ENCODE data around the gene SPRR5.

The SPRR5 gene

DNA sequence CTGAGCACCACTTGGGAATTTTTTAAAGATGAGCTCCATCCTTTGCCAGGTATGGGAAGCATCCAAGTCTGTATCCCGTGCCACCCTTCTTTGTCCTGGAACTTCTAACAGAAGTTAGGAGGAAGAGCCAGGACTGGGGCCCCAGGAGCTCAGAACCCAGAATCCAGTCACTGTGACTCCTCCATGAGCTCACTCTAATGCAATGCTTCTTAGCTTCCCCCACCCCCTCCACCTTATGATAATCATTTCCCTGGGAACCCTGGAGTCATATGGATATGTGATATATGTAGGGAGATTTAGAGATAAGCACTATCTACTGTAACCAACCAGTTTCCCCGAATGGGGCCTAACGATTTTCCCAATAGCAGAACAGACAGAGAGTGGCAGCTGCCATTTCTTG lies 758 bp upstream of the SPRR5 start:
- DNase-seq (ENCODE audit: low spot score): no peak

- DNase-seq (ENCODE audit: low spot score): no peak
Measured at GRCh38 chr1:152951711-152952110, 4.7 kb downstream of the SPRR5 start.

- no peak for DNase-seq (ENCODE audit: low spot score)
Measured at GRCh38 chr1:152953761-152954160, 6.8 kb downstream of the SPRR5 start.

DNA sequence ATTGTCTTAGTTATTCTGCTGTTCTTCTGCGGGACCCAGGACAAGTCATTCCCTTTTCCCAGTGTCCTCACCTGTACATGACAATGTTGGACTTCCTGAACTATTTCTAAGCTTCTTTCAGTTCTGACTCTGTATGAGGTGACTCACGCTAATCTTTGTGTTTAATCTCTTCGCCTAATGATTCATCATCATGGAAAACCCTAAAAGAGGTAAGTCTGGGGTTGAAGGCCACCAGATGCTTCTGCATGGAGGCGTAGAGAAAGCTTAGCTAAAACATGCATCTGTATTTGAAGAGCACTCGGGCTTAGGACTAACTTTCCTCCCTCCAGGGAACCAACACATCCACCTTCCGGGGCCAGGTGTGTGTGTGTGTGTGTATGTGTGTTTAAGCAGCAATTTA lies 7.4 kb downstream of the SPRR5 start:
- DNase-seq (ENCODE audit: low spot score): no peak

GRCh38 chr1:152957561-152957960 lies 10.6 kb downstream of the SPRR5 start:
- DNase-seq (ENCODE audit: low spot score): no peak

GRCh38 chr1:152959273-152959672 lies 12.3 kb downstream of the SPRR5 start:
- DNase-seq (ENCODE audit: low spot score): no peak

DNA sequence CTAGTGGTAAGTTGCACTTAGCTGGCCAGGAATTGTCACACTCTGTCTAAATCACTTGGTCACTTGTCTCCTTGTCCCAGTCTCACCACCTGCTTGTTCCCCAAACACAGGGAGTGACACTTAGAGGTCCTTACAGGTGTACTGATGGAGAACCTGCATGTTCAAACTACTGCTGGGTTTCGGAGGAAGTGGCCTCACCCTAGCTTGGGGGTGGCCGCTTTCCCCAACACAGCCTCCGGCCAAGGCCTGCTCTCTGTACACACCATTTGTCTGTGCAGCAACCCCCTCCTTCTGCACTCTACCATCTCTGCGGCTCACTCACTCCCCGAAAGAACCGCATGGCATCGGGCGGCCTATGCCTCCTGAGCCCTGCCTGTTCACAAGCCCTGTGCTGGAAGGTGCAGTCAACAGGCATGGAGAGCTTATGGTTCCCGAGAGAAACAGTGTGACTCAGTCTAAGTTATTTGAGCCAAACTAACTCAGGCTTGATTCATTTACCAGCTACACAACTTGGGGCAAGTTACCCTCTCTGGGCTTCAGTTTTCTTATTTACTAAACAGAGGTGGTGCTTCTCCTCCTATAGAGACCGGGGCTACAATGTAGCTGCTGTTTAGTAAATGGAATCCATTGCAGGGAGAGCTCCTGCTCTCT lies 12.9 kb downstream of the SPRR5 start:
- DNase-seq (ENCODE audit: low spot score): no peak

GRCh38 chr1:152960452-152961044 lies 13.5 kb downstream of the SPRR5 start:
- DNase-seq (ENCODE audit: low spot score): no peak

DNA sequence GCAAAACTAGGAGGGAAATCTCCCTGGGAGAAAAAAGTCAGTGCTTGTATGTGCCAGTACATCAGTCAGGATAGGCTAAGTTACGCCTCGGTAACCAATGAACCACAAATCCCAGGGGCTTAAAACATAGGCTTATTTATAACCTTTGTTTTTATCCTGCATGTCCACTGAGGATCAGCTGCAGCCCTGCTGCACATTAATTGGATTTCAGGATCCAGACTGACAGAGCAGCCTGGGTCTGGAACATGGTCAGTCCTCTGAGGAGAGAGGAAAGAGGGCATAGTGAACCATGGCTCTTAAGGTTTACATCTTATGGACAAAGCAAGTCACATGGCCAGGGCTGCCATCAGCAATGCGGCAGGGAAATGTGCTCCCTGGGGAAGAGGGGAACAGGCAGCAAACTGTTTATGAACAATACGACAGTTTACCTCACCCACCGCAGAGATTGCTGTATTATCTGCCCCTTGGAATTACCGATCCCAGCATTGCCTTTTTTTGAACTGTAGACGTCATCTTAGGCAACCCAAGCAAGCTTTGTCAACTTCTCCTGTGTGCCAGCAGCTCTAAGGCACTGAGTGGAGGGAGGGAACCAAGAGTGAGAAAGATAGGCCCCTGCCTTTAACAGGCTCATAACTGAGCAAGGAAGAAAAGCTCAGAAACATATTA lies 14.4 kb downstream of the SPRR5 start:
- DNase-seq (ENCODE audit: low spot score): no peak

DNA sequence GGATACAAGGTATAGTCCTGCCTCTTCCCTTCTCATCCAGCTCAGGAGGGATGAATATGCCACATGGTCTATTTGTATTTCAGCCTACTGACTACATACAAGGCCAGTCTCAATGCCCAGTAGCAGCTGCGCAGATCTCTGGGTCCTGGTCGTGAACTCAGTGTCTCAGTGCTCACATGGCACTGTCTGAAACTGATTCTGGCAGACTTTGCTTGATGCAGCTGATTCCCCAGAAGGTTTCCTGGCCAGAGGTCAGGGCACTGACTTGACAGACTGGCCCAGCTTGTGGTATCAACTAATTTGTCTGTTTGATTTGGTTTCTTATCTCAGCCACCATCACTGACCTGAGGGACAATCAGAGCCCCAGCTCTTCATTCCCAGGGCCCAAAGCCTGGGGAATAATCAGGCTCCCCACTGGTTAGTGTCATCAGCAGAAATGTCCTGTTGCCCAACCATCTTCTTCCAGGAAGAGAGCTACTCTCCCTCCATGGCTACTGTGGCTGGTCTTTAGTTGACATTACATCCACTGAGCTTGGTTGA lies 15.9 kb downstream of the SPRR5 start:
- no peak for DNase-seq (ENCODE audit: low spot score)

- DNase-seq (ENCODE audit: low spot score): no peak
Measured at GRCh38 chr1:152964536-152964935, 17.5 kb downstream of the SPRR5 start.

GRCh38 chr1:152965853-152966252 lies 18.8 kb downstream of the SPRR5 start:
- no peak for DNase-seq (ENCODE audit: low spot score)

DNA sequence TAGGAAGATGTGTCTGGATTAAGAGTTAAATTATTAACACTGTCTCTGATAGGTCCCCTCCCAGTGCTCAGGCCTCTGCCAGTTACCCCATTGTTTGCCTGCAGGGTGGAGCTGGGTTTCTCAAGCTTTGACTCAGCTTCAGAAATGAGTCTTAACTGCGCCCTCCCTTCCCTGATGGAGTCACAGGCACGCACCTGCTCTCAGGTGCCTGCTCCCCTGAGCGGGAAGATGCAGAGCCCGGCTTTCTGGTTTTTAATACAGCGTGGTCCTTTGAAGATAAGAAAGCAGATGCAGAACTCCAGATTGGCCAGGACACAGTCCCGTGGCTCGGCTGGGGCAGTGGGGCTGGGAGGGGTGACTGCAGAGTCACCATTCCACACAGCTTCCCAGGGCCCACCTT lies 20.2 kb downstream of the SPRR5 start:
- DNase-seq (ENCODE audit: low spot score): no peak

DNA sequence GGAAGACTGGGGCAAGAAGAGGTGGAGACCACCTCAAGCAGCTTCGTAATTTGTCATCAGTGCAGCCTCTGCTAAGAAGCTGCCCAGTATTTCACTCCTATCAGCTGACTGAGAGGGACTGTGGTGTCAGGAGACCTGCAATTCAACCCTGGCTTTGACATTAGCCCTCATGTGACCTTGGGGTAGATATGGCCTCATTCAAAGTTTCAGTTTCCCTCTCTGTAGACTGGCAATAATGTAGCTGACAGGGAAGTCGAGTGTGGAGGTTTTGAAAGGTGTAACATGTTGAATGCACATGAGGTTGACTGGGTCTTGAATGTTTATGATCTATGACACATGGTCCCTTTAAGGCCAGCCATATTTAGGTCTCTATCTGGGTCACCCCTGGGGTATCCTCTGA lies 21.2 kb downstream of the SPRR5 start:
- DNase-seq (ENCODE audit: low spot score): no peak

GRCh38 chr1:152969036-152969435 lies 22.0 kb downstream of the SPRR5 start:
- no peak for DNase-seq (ENCODE audit: low spot score)

DNA sequence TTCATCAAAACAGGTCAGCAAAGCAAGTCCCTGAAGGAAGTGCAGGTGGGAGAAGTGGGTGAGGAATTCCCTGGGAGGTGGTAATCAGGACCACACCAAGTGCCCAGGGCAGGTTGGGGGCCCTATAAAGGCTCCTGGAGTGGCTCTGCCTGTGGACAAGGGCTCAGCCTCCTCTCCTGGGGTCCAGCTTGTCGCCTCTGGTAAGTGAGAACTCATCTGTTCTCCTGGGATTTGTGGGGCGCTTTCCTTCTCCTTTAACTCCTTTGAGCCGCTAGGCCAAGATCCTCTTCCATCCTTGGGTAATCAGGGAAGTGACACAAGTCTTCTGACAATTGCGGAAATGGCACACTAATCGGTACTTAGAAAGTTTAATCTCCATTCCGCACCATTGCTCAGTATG lies 23.5 kb downstream of the SPRR5 start, which contains the start of gene SPRR4:
Gene SPRR4 (plus strand): TSS at position 154 of the 400 bp plus-strand sequence. CDS start 1,243 bp downstream, outside the sequence.
- DNase-seq (ENCODE audit: low spot score): no peak

DNA sequence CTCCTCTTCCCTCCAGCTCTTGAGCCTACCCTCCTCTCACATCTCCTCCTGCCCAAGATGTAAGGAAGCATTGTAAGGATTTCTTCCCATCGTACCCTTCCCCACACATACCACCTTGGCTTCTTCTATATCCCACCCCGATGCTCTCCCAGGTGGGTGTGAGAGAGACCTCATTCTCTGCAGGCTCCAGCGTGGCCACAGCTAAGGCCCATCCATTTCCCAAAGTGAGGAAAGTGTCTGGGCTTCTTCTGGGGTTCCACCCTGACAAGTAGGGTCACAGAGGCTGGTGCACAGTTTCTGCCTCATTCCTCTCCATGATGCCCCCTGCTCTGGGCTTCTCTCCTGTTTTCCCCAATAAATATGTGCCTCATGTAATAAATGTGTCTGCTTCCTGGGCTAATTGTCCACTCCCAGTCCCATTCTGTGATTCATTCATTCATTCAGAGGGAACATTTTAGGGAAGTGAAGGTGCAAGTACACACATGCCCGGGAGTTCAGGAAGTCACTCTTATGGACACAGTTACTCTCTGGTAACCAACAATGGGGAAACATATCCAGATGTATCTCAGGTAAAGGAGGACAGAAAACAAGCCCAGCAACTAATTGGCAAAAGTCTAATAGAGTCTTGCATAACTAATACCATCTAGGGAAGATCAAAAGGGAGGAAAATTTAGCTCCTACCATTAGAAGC lies 25.3 kb downstream of the SPRR5 start:
- DNase-seq (ENCODE audit: low spot score): no peak

DNA sequence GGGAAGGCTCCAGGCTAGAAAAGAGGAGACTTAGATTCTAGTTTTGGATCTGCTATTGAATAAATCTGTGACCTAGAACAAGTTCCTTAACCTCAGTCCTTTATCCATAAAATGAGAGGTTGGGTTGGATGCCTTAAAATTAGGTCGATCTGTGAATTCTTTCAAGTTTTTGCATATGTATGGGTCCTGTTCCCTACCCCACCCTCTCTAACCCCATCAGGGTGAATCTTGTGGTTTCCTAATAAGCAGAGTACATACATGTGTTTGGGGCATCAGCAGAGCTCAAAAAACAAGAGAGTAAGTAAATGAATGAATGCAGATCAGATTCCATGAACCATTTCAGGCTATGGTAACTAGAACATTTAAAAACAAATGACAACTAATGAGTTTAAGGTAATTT lies 29.7 kb downstream of the SPRR5 start:
- no peak for DNase-seq (ENCODE audit: low spot score)

- DNase-seq (ENCODE audit: low spot score): no peak
Measured at GRCh38 chr1:152977614-152978013, 30.6 kb downstream of the SPRR5 start.

DNA sequence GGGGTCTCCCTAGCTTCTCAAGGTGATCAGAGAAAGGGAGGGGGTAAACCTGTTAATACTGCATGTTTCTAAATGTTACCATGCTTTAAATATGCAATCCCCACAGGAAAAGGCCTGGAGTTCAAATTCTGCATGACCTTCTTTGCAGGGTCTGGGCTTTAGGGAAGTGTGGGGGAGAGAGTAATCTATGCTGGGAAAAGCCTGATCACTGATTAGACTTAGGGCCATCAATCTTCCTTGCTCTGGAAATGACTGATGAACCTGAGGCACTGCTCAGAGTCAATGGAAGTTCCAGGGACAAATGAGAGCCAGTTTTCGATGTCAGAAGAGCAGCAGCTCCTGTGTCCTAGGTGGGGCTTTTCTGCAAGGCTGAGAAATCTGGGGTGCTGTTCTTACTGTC lies 33.7 kb downstream of the SPRR5 start:
- no peak for DNase-seq (ENCODE audit: low spot score)

- DNase-seq (ENCODE audit: low spot score): no peak
Measured at GRCh38 chr1:152981146-152981871, 34.3 kb downstream of the SPRR5 start.

- no peak for DNase-seq (ENCODE audit: low spot score)
Measured at GRCh38 chr1:152982076-152982475, 35.1 kb downstream of the SPRR5 start.
